Measurements from ENCODE around the gene REELD1.

REELD1 gene

DNA sequence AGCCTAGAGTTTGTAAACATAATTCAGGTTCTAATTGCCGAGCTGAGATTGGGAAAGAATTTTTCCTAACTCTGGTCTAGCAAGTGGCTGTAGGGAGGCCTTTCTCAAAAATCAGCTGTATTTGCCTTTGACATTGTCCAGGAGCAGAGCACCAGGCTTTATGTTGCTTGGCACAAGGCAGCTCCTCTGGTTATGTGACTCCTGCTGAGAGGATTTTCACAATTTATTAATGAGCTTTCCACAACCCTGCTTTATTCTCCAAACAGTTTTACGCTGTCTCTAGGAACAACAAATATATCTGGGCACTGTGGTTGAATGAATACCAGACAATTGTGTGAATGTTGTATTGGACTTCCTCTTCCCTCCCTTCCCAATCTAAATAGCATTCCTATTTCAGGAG, 23.9 kb upstream of the REELD1 start:
- Histone ChIP-seq H3K4me3 (ENCODE audit: low read depth, low read length) (no peak overlapping the region), H3K9me3 (ENCODE audit: control insufficient read depth, insufficient read depth, low read depth, low read length) (no peaks in the 10 kb centered on the region), H3K27ac (ENCODE audit: extremely low read depth, low read depth, low read length) (no peak overlapping the region), H3K36me3 (ENCODE audit: control insufficient read depth in 2 of 2, insufficient read depth in 1 of 2, low read length in 2 of 2) (peaks cover 8 to 58% of the 10 kb centered on the region in 2 experiments), H3K4me1 (ENCODE audit: control insufficient read depth, insufficient read depth, low read length) (no peaks in the 10 kb centered on the region)
- POLR2A ChIA-PET = no interaction called here
- no peak for TF ChIP-seq ZNF426 (tag by site-specific recombination; IDR thresholded peaks at IDR 0.05)
- no peak for TF ChIP-seq ZNF501 (tag by site-specific recombination; IDR thresholded peaks at IDR 0.05)
- TF ChIP-seq OVOL3 (tag by site-specific recombination; IDR thresholded peaks at IDR 0.05) = no peak
- TF ChIP-seq ZNF341 (tag by site-specific recombination; IDR thresholded peaks at IDR 0.05; ENCODE audit: low read depth) = no peak
- CTCF ChIA-PET = no interaction called here

GRCh38 chr4:146191766-146192458, 22.4 kb upstream of the REELD1 start:
- Histone ChIP-seq H3K4me1 (ENCODE audit: control insufficient read depth, insufficient read depth, low read length) (no peaks in the 10 kb centered on the region), H3K9me3 (ENCODE audit: control insufficient read depth, insufficient read depth, low read depth, low read length) (no peaks in the 10 kb centered on the region), H3K36me3 (ENCODE audit: control insufficient read depth in 2 of 2, insufficient read depth in 1 of 2, low read length in 2 of 2) (peaks cover 4 to 53% of the 10 kb centered on the region in 2 experiments), H3K4me3 (ENCODE audit: low read depth, low read length) (no peak overlapping the region), H3K27ac (ENCODE audit: extremely low read depth, low read depth, low read length) (no peak overlapping the region)
- ChIA-PET POLR2A (no interaction called here), CTCF (interaction anchor here (1.3 to 1.5 kb wide), 2 partner anchors 11 to 97 kb away, joined by 3 to 6 read pairs; no protein-coding TSS in a partner anchor)
- TF ChIP-seq SCRT1 (tag by site-specific recombination; IDR thresholded peaks at IDR 0.05; ENCODE audit: borderline replicate concordance) = no peak
- no peak for TF ChIP-seq ZNF518A (tag by site-specific recombination; conservative IDR thresholded peaks at IDR 0.05; ENCODE audit: low read depth)
- no peak for TF ChIP-seq SP2 (tag by site-specific recombination; IDR thresholded peaks at IDR 0.05)
- TF ChIP-seq KLF9 (tag by site-specific recombination; IDR thresholded peaks at IDR 0.05; ENCODE audit: low read depth) = no peak
- no peak for TF ChIP-seq SCRT2 (tag by site-specific recombination; IDR thresholded peaks at IDR 0.05)
- TF ChIP-seq ZNF391 (tag by site-specific recombination; IDR thresholded peaks at IDR 0.05; ENCODE audit: borderline replicate concordance, low read depth) = no peak
- no peak for TF ChIP-seq GFI1B (tag by site-specific recombination; IDR thresholded peaks at IDR 0.05)
- TF ChIP-seq ZNF37A (tag by site-specific recombination; IDR thresholded peaks at IDR 0.05) = no peak
- no peak for TF ChIP-seq ZNF580 (tag by site-specific recombination; IDR thresholded peaks at IDR 0.05)
- no peak for TF ChIP-seq FEZF1 (tag by site-specific recombination; IDR thresholded peaks at IDR 0.05)
- TF ChIP-seq ZNF112 (tag by site-specific recombination; IDR thresholded peaks at IDR 0.05) = no peak

GRCh38 chr4:146193628-146194027, 20.7 kb upstream of the REELD1 start:
- ChIA-PET CTCF (no interaction called here), POLR2A (no interaction called here)
- Histone ChIP-seq H3K4me3 (ENCODE audit: low read depth, low read length) (no peak overlapping the region), H3K4me1 (ENCODE audit: control insufficient read depth, insufficient read depth, low read length) (no peaks in the 10 kb centered on the region), H3K27ac (ENCODE audit: extremely low read depth, low read depth, low read length) (no peak overlapping the region), H3K9me3 (ENCODE audit: control insufficient read depth, insufficient read depth, low read depth, low read length) (no peaks in the 10 kb centered on the region), H3K36me3 (ENCODE audit: control insufficient read depth in 2 of 2, insufficient read depth in 1 of 2, low read length in 2 of 2) (peaks cover 4 to 38% of the 10 kb centered on the region in 2 experiments)
- TF ChIP-seq ZNF629 (tag by site-specific recombination; IDR thresholded peaks at IDR 0.05) (no peak), GFI1B (tag by site-specific recombination; IDR thresholded peaks at IDR 0.05) (no peak), SCRT1 (tag by site-specific recombination; IDR thresholded peaks at IDR 0.05; ENCODE audit: borderline replicate concordance) (no peak), ZNF214 (tag by site-specific recombination; IDR thresholded peaks at IDR 0.05; ENCODE audit: borderline replicate concordance) (no peak), GLIS2 (tag by site-specific recombination; IDR thresholded peaks at IDR 0.05) (no peak), REPIN1 (tag by site-specific recombination; IDR thresholded peaks at IDR 0.05; ENCODE audit: low read depth) (no peak), ZNF157 (tag by site-specific recombination; IDR thresholded peaks at IDR 0.05) (no peak)
- TF ChIP-seq, protein P1, sequence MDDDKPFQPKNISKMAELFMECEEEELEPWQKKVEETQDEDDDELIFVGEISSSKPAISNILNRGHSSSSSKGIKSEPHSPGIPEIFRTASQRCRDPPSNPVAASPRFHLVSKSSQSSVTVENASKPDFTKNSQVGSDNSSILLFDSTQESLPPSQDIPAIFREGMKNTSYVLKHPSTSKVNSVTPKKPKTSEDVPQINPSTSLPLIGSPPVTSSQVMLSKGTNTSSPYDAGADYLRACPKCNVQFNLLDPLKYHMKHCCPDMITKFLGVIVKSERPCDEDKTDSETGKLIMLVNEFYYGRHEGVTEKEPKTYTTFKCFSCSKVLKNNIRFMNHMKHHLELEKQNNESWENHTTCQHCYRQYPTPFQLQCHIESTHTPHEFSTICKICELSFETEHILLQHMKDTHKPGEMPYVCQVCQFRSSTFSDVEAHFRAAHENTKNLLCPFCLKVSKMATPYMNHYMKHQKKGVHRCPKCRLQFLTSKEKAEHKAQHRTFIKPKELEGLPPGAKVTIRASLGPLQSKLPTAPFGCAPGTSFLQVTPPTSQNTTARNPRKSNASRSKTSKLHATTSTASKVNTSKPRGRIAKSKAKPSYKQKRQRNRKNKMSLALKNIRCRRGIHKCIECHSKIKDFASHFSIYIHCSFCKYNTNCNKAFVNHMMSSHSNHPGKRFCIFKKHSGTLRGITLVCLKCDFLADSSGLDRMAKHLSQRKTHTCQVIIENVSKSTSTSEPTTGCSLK (tag by site-specific recombination; IDR thresholded peaks at IDR 0.05) = no peak
- TF ChIP-seq, protein P2, sequence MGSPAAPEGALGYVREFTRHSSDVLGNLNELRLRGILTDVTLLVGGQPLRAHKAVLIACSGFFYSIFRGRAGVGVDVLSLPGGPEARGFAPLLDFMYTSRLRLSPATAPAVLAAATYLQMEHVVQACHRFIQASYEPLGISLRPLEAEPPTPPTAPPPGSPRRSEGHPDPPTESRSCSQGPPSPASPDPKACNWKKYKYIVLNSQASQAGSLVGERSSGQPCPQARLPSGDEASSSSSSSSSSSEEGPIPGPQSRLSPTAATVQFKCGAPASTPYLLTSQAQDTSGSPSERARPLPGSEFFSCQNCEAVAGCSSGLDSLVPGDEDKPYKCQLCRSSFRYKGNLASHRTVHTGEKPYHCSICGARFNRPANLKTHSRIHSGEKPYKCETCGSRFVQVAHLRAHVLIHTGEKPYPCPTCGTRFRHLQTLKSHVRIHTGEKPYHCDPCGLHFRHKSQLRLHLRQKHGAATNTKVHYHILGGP (tag by site-specific recombination; IDR thresholded peaks at IDR 0.05) = no peak
